GM19240 (cell line): ENCODE data around the gene SEMA6A.

Experiments used
- DNase-seq: peaks from one replicate; pipeline ENCODE4 v3.0.0; 2011; ENCODE audit warnings: low spot score; ENCODE audit not compliant: insufficient read length

The SEMA6A gene

GRCh38 chr5:116441223-116441622 lies 133.4 kb downstream of the SEMA6A start:
- no peak for DNase-seq

GRCh38 chr5:116440457-116441001 lies 134.1 kb downstream of the SEMA6A start:
- no peak for DNase-seq

GRCh38 chr5:116439905-116440304 lies 134.7 kb downstream of the SEMA6A start:
- no peak for DNase-seq

- no peak for DNase-seq
Observed at GRCh38 chr5:116438979-116439554, 135.6 kb downstream of the SEMA6A start.

GRCh38 chr5:116437922-116438578 lies 136.6 kb downstream of the SEMA6A start:
- DNase-seq: no peak

- DNase-seq: no peak
Observed at GRCh38 chr5:116437351-116437705, 137.3 kb downstream of the SEMA6A start.

GRCh38 chr5:116436674-116437350 lies 137.8 kb downstream of the SEMA6A start:
- no peak for DNase-seq

GRCh38 chr5:116428966-116429365 lies 145.7 kb downstream of the SEMA6A start:
- DNase-seq: no peak

- DNase-seq: no peak
Observed at GRCh38 chr5:116428413-116428812, 146.2 kb downstream of the SEMA6A start.

- no peak for DNase-seq
Observed at GRCh38 chr5:116424951-116425350, 149.7 kb downstream of the SEMA6A start.

GRCh38 chr5:116424258-116424615 lies 150.4 kb downstream of the SEMA6A start:
- no peak for DNase-seq

GRCh38 chr5:116423587-116424257 lies 150.9 kb downstream of the SEMA6A start:
- no peak for DNase-seq

- no peak for DNase-seq
Observed at GRCh38 chr5:116423141-116423540, 151.5 kb downstream of the SEMA6A start.

GRCh38 chr5:116421080-116421629 lies 153.5 kb downstream of the SEMA6A start:
- no peak for DNase-seq

- DNase-seq: no peak
Observed at GRCh38 chr5:116420540-116420939, 154.1 kb downstream of the SEMA6A start.

- DNase-seq: no peak
Observed at GRCh38 chr5:116419258-116419657, 155.4 kb downstream of the SEMA6A start.

- DNase-seq: no peak
Observed at GRCh38 chr5:116418774-116419173, 155.8 kb downstream of the SEMA6A start.

GRCh38 chr5:116418016-116418415 lies 156.6 kb downstream of the SEMA6A start:
- DNase-seq: no peak

- no peak for DNase-seq
Observed at GRCh38 chr5:116415989-116416388, 158.6 kb downstream of the SEMA6A start.

- DNase-seq: no peak
Observed at GRCh38 chr5:116415182-116415581, 159.4 kb downstream of the SEMA6A start.

- no peak for DNase-seq
Observed at GRCh38 chr5:116411101-116411571, 163.5 kb downstream of the SEMA6A start.
